ENCODE measurements around the gene LRRC56. TPM values are rescaled to one million over a fixed set of nuclear protein-coding genes. Genes with fewer than 3 reads are reported as not detected.

Gene LRRC56
- total RNA-seq, 1 experiment from 2014 or later: 3.4 TPM

GRCh38 chr11:515131-515530 is 22.2 kb upstream of the LRRC56 start:
- H3K18ac ChIP-seq (ENCODE audit: insufficient read length, low read depth, low read length): no peak overlapping the region

More at GRCh38 chr11:515131-515530, 22.2 kb upstream of the LRRC56 start:
- no peak for DNase-seq
- Histone ChIP-seq H3T11ph (ENCODE audit: low read length) (no peak overlapping the region), H3K4me2 (ENCODE audit: insufficient read depth, insufficient read length, low read length) (no peak overlapping the region), H2BK15ac (ENCODE audit: low read depth, low read length) (no peak overlapping the region), H3K23me2 (ENCODE audit: insufficient read length, low read depth, low read length, poor library complexity, severe bottlenecking) (peaks cover 3% of the 10 kb centered on the region), H3K9ac (ENCODE audit: extremely low read depth, insufficient read length, low read length) (no peak overlapping the region), H3K27ac (ENCODE audit: insufficient read length, low read depth, low read length) (no peak overlapping the region), H3K56ac (ENCODE audit: insufficient read length, low read depth, low read length) (no peak overlapping the region), H3K4me1 (ENCODE audit: insufficient read depth, low read length) (no peaks in the 10 kb centered on the region), H3K23ac (ENCODE audit: insufficient read length, low read depth, low read length) (no peak overlapping the region), H4K8ac (replicated peaks; ENCODE audit: insufficient read length, low read depth, low read length) (no peak overlapping the region), H2BK120ac (ENCODE audit: low read depth, low read length, poor library complexity, severe bottlenecking) (no peak overlapping the region), H3K4ac (ENCODE audit: low read depth, low read length) (no peak overlapping the region), H4K91ac (ENCODE audit: insufficient read length, low read depth, low read length) (no peak overlapping the region), H4K5ac (ENCODE audit: insufficient read length, low read depth, low read length) (no peak overlapping the region), H3K14ac (ENCODE audit: insufficient read depth, low read length) (no peak overlapping the region), H2BK5ac (ENCODE audit: insufficient read length, low read length) (no peak overlapping the region), H3K79me2 (ENCODE audit: insufficient read depth, low read length) (no peaks in the 10 kb centered on the region), H2AK5ac (ENCODE audit: insufficient read length, low read length) (no peak overlapping the region), H4K20me1 (ENCODE audit: control insufficient read depth, insufficient read depth, insufficient read length) (no peaks in the 10 kb centered on the region), H2AFZ (ENCODE audit: low read length) (no peak overlapping the region), H3K27me3 (ENCODE audit: insufficient read depth, low read length) (no peaks in the 10 kb centered on the region), H3K79me1 (ENCODE audit: insufficient read depth, low read depth, low read length, poor library complexity, severe bottlenecking) (no peaks in the 10 kb centered on the region), H3K9me3 (ENCODE audit: control insufficient read depth, low read depth, low read length) (no peaks in the 10 kb centered on the region), H2BK12ac (ENCODE audit: insufficient read length, low read depth, low read length) (no peak overlapping the region), H2BK20ac (ENCODE audit: low read depth, low read length, poor library complexity, severe bottlenecking) (no peak overlapping the region)
- WGBS (ENCODE audit: extremely low coverage, insufficient read length, low lambda C conversion rate): no CpG with 5 or more reads among the region's 6 CpGs
- TF ChIP-seq CTCF (conservative IDR thresholded peaks at IDR 0.05): no peak
- H3K36me3 Mint-ChIP-seq (ENCODE audit: insufficient read depth in 1 of 3, low read depth in 3 of 3): peaks cover 33 to 43% (median 41%) of the 10 kb centered on the region in 3 experiments
- H3K4me3 Mint-ChIP-seq: no peak overlapping the region
- H3K27ac Mint-ChIP-seq: no peak overlapping the region
- H3K9me3 Mint-ChIP-seq: peaks cover 27% of the 10 kb centered on the region in 2 experiments
- H3K27me3 Mint-ChIP-seq (ENCODE audit: low read depth): peaks cover 2% of the 10 kb centered on the region
- peaks cover 3 to 4% of the 10 kb centered on the region in 2 experiments; a peak in 3 of 4 replicates for H3K4me1 Mint-ChIP-seq
